ENCODE measurements around the gene CBARP.

CBARP gene

DNA sequence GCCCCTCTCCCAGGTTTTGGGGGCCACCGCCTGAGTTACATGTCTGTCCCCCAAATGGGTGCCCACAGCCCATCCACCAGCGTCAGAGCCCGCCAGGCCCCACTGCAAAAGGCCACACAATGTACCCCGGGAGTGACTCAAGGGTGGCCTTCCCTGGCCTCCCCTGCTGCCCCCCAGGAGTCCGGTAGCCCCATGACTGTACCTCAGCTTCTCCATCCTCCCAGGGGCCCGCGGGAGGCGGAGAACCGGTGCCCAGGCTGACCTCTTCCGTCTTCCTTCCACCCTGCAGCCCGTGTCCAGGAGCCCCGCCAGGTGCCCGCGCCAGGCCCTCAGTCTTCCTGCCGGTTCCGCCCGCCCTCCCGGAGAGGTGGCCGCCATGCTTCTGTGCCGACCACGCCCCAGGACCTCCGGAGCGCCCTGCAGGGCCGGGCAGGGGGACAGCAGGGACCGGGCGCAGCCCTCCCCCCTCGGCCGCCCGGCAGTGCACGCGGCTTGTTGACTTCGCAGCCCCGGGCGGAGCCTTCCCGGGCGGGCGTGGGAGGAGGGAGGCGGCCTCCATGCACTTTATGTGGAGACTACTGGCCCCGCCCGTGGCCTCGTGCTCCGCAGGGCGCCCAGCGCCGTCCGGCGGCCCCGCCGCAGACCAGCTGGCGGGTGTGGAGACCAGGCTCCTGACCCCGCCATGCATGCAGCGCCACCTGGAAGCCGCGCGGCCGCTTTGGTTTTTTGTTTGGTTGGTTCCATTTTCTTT lies 10.3 kb downstream of the CBARP start:
- no peak for DNase-seq (ENCODE audit: low read depth, low spot score)

DNA sequence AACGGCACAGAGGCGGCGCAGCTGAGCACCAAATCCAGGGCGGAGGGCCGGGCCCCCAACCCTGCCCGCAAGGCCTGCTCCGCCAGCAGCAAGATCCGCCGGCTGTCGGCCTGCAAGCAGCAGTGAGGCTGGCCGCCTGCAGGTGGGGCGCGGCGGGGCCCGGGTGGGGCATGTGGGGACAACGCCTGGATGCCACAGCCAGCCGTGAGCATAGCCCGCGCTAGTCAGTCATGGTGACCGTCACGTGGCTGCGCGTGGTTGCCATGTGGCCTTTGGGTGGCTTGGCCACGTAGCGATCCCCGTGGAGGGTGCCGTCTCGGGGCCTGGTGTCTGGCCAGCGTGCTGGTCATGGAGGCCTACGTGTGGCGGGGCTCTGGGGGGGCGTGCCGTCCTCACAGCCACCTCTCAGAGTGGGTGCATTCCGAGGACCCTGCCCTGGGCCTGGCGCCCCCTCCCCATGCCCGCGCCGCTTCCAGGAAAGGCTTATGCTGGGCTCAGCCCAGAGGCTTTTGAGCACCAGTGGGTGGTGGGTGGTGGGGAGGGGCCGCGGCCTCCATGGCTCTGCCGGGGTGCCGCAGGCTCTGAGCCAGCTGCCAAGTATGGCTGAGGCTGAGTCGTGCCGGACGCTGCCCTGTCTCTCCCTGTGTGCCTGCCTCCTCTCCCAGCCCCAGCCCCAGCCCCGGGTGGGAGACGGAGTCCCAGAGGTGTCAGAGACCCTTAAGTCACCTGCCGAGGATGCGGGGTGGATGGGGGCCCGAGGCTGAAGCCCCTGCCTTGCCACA lies 11.1 kb downstream of the CBARP start:
- no peak for DNase-seq (ENCODE audit: low read depth, low spot score)

DNA sequence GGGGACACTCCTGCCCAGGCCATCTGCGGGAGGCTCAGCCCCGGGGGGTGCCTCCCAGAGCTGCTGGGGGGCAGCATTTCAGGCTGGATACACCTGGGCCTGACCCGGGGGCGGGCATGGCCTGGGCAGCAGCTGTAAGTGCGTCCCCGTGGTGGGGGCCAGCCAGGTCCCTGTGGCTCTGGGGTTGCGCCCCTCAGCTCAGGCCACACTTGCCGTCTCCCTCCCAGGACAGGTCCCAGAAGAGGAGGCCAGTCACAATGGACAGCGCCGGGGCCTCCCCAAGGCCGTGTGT lies 11.6 kb downstream of the CBARP start:
- no peak for DNase-seq (ENCODE audit: low read depth, low spot score)

DNA sequence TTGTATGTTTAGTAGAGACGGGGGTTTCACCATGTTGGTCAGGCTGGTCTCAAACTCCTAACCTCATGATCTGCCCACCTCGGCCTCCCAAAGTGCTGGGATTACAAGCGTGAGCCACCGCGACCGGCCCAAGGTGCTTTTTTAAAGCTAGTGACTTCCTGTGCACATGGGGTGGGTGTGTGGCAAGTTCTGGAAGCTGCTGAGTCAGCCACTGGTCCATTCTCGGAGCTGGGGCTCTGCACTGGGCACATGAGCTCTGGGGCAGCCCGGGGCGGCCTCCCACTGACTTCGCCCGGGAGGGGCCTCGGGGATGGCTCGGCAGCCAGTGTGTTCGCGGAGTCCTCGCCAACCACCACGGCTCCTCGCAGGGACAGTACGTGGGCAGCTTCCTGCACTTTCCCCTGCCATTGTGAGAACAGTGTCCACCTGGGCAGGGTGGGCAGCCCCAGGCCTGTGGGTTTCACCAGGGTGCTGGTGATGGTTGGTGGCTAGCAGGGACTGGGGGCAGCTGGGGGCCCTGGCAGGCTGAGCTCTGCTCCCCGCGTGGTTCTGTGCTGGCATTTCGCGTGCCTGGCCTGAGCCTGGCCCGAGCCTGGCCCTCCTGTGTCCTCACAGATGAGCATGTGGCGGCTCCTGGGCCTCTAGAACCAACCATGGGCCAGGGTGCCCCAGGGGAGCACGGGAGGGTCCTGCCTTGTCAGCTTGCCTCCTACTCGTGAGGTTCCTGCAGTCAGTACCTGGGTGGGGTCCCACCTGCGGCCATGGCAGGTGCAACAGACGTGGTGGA lies 12.2 kb downstream of the CBARP start:
- no peak for DNase-seq (ENCODE audit: low read depth, low spot score)

DNA sequence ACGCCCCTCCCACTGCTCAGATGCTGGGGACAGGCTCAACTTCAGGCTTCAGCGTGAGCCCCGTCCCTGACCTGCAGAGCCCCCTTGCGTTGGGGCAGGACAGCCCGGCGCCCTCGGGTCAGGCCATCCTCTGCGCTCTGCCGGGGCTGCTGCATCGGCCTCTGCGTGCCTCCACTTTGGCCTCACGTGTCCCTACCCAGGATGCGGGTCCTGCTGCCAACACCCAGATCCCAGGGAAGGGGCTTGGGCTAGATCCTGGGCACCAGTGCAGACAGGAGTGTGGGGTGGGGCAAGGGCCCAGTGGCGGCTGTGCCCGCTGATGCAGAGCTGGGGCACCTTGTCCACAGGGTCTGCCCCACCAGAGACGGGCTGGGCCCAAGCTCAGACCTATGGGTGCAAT lies 13.0 kb downstream of the CBARP start:
- no peak for DNase-seq (ENCODE audit: low read depth, low spot score)

DNA sequence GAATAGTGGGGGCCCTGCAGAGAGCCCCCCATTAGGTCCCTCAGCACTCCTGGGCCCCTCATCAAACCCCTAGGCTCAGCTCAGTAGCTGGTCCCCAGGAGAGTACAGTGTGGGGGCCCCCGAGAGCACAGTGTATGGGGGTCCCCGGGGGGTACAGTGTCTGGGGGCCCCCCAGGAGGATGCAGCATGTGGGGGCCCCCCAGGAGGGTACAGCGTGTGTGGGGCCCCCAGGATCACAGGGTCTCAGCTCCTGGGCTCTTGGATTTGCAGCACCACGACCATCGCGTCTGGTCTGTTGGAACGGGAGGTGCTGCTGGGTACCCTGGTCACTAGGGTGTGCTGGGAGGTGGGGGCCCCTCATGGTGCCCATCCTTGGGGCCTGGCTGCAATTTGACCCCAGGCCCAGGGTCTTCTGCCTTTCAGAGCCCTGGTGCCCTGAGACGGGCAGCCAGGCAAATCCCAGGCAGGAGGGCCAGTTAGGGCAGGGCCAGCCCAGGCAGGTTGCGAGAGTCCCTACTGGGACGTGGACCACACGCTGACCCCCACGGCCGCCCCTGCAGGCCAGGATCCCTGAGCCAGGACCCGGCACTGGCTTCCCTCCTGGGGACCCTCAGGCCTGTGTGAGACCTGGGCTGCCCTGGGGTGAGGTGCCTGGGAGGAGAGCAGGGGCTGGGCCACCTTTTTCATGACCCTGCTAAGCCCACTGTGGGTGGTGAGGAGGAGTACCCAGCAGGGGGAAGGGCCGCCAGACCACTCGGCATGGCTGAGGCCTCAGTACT lies 13.6 kb downstream of the CBARP start:
- DNase-seq (ENCODE audit: low read depth, low spot score), result no peak

DNA sequence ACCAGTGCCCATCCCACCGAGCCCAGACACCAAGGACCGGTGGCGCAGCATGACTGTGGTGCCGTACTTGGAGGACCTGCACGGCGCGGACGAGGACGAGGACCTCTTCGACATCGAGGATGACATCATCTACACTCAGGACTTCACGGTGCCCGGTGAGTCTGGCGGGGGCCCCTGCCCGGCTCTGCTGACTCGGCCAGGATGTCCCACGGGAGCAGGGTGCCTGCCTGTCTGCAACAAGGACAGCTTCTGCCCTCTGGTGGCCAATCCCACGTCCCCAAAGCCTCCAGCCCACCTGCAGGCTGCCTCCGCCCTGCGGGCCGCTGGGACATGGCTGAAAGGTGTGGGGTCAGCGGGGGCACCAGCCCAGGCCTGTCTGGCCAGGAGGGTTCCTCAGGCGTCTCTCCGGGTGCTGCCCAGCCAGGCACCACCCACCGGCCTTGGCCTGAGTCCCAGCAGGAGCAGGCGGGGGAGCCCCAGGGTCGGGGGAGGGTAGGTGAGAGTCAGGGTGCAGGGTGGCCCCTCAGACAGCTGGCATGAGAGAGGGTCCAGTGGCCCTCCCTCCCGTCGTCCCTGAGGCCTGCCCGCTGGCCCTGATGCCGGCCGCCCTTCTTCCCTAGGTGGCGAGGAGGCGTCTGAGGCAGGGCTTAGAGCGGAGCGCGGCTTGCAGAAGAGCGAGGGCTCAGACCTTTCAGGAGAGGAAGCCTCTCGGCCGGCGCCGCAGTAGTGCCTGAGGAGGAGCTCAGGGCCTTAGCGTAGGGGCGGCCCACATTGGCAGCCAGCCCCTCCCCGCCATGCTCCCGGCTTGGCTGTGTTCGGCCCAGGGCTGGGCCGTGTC lies 14.6 kb downstream of the CBARP start:
- no peak for DNase-seq (ENCODE audit: low read depth, low spot score)

DNA sequence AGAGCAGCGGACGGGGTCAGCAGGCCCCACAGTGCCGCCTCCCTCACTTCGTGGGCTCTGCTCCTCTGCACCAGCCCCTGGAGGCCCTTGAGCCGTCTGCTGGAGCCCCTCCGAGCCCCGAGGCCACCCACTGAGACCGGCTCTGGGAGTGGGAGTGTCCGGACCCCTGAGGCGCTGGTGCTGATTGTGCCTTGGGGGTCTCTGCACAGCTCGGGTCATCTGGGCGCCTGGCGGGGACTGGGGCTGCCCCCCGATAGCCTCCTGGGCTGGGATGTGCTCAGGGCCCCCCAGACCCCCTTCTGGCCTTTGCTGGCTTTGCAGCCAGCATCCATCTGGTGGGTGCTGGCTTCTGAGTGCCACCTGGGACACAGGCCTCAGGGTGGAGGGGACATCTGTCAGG lies 15.4 kb downstream of the CBARP start:
- DNase-seq (ENCODE audit: low read depth, low spot score), result no peak

DNA sequence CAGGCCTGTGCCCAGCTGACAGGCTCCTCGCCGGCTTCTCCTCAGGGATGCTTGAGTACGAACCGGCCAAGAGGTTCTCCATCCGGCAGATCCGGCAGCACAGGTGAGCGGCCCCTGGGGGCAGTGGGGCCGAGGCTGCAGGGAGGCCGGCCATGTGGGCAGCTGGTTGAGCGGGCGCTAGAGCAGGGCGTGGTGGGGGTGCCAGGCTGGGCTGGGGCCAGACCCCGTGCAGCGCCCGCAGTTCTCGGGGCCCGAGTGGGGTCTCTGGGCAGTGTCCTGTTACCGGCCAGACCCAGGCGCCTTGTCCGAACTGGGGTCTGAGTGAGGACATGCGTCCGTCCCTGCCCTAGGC lies 15.9 kb downstream of the CBARP start:
- DNase-seq (ENCODE audit: low read depth, low spot score), result no peak

DNA sequence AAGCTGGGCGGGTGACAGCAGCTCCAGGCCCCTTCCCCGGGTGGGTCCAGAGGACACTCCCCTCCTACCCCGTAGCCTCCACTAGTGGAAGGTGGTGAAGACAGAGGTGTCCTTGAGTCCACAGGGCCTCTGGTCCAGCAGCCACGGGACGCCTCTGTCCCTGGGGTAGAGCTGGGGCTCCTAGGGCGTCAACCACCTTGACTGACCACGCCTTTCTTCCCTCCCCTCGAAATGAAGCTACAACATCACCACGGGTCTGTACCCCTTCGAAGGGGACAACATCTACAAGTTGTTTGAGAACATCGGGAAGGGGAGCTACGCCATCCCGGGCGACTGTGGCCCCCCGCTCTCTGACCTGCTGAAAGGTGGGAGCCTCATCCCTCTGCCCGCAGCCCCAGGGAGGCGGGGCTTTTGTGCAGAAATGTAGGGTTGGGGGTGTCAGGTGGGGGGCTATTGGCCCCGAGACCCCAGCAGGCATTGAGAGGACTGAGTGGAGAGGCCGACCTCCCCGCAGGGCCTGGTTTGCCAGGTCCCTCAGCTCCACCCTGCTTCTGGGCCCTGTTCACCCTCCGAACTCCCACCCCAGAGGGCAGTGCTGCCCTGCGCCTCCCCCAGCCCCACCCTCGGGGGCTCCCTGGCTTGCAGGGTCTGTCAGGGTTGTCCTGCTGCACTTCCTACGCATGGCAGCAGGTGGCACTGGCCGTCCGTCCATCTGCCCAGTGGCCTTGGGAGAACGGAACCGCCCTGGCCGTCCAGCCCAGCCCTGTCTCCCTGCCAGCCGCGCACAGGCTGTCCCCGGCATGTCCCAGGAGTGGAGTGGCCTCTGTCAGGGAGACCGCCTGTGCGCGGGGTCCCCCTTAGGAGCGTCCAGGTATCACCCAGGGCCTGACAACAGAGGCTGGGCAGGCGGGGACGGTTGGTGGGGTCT lies 16.6 kb downstream of the CBARP start:
- DNase-seq (ENCODE audit: low read depth, low spot score), result no peak

DNA sequence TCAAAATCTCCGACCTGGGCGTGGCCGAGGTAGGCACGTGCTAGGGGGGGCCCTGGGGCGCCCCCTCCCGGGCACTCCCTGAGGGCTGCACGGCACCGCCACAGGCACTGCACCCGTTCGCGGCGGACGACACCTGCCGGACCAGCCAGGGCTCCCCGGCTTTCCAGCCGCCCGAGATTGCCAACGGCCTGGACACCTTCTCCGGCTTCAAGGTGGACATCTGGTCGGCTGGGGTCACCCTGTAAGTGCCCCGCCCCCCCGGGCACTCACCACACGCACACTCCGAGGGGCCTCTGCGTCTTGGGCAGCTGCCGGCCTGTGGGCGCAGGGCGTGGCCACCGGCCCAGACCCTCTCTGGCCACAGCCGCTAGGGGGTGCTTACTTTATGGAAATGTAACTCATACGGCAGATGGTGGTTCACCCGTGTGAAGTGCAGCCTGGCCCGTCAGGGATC lies 17.3 kb downstream of the CBARP start:
- DNase-seq (ENCODE audit: low read depth, low spot score), result no peak

DNA sequence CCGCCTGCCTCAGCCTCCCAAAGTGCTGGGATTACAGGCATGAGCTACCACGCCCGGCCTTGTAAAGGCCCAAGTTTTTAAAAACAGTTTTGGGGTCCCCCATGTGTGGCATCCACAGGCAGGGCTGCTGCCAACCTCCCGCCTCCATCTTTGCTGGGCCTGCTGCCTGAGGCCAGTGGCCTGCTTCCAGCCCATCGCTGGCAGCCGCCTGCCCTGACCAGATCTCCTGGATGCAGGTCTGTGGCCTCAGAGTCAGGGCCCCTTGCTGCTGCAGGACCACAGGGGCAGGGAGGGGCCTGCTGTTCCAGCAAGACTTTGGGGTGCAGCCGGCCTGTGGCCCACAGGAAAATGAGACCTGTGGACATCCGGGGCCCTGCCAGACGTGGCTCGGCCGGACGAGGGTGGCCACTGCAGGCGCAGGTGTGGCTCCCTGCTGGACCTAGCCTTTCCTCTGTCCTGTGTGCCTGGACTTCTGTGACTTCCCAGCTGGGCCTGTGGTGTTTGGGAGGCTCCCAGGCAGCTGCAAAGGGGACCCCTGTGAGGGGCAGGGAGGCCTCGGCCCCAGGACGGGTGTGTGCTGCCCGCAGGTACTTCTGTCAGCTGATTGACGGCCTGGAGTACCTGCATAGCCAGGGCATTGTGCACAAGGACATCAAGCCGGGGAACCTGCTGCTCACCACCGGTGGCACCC lies 17.9 kb downstream of the CBARP start:
- no peak for DNase-seq (ENCODE audit: low read depth, low spot score)

DNA sequence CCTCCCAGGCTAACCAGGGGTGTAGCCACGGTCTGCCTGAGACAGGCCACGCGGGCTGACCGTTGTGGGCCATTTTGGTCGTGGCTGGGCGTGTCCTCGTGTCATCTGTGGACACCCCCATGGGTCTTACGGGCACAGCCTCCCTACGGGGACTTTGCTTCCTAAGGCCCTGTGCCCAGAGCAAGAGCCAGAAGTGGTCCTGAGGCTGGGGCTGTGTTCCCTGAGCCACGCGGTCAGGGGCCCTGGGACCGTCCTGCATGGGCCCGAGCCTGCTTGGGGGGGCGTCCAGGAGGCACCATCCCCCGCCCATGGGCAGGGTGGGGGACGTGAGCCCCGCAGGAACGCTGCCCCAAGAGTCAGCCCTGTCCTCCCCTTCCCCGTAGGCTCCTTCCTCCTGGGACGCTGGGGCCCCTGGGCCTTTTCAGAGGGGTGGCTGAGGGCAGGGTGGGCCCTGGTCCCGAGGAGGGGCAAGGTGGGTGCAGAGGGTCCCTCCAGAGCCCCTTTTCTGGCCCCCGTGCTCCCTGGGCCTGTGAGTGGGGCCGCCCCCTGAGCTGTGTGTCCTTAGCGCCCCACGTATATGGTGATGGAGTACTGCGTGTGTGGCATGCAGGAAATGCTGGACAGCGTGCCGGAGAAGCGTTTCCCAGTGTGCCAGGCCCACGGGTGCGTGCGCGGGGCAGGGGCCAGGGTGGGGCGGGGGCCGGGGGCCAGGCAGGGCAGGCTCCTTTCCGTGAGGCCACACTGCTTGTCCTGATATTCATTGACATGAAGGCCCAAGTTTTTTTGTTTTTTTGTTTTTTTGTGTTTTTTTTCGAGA lies 18.8 kb downstream of the CBARP start:
- DNase-seq (ENCODE audit: low read depth, low spot score), result no peak

DNA sequence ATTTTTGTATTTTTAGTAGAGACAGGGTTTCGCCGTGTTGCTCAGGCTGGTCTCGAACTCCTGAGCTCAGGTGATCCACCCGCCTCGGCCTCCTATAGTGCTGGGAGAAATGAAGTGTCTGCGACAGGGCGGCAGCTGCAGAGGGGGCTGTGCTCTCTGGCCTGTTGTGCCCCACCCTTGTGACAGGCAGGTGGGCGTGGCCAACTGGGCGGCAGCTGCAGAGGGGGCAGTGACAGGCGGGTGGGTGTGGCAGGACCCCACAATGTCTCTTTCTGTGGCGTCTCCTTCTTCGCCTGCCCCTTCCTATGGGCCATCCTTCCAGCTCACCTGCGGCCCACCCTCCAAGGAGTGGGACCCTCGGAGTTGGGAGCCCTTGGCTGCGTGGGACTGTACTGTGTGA lies 20.4 kb downstream of the CBARP start:
- no peak for DNase-seq (ENCODE audit: low read depth, low spot score)

DNA sequence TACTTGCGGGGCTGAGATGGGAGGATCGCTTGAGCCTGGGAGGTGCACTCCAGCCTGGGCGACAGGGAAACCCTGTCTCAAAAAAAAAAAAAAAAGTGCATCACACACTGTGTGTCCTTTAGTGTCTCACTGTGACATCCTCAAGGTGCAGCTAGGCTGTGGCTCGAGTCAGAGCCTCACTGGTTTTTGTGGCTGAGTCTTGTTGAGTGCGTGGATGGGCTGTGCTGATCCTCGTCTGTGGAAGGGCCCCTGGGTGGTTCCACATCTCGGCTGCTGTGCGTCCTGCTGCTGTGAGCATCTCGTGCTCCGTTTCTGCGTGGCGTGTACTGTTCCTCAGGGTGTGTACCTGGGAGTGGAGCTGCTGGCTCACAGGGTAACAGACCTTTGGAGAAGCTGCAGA lies 21.0 kb downstream of the CBARP start:
- no peak for DNase-seq (ENCODE audit: low read depth, low spot score)

DNA sequence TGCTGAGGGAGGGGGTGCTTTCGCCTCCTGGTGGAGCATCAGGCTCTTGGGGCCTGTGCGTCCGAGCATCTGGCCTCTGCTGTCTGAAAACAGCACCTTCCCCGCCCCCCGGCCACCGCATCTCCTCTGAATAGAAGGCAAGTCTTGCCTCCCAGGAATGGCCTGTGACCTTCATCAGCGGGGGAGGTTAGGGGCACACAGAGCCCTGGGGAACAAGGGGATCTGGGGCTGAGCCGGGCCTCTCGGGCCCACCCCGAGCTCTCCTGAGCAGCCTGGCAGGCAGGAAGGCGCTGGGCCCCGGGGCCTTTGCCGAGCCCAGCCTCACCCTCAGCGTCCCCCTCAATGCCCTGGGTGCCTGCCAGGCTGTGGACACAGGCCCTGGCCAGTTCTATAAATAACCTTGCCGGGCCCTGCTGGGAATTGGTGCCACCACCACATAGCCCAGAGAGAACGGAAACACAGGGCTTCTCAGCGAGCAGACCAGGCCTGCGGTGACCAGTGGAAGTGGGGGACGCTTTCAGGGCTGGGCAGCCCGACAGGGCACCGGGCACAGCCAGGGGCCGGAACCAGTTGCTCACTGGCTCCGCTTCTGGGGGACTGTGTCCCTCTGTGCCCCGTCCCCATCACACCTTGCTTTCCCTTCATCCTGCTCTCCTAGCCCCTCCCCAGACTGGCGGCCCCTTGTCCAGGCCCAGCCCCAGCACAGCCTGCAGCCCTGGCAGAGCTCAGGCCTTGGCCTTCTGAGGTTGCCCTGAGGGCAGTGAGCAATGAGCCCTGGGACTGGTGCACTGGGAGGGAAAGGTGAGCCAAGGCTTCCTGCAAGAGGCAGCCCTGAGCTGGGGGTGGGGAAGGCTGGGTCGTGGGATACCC lies 22.7 kb downstream of the CBARP start:
- DNase-seq (ENCODE audit: low read depth, low spot score), result no peak

DNA sequence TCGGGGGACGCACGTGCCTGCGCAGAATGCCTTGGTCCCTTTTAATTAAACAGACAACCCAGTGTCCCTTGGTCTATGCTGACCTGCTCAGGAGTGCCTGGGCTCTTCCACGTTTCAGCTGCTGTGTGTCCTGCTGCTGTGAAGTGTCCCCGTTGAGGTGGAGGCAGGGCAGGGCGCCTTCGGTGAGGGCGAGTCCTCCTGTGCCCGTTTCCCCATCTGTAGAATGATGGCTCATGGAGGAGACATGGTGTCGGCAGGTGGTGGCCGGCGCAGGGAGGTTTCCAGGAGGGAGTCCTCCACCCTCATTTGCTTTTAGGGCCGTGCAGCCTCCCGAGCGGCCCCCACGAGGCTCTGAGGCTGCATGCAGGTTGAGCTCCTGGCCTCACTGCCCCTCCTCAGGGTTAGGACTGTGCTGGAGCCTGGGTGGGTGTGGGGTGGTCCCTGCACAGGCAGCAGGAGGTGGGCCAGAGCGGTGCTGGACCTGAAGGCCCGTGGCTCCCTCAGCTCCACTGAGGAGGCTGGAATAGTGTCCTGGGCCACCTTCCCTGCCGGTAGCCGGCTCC lies 23.4 kb downstream of the CBARP start:
- no peak for DNase-seq (ENCODE audit: low read depth, low spot score)

Measured in activated naive CD8-positive, alpha-beta T cell treated with anti-CD3 and anti-CD28 coated beads, Interleukin-2, amount 50 U/mL, for 16 hours (primary cell).